ENCODE measurements around the gene EPM2A. TPM values are rescaled to one million over a fixed set of nuclear protein-coding genes. Genes with fewer than 3 reads are reported as not detected.

The EPM2A gene
- total RNA-seq, 1 experiment from 2014 or later = 6.4 TPM

GRCh38 chr6:145736661-145737144 is 1.4 kb upstream of the EPM2A start:
- peak overlapping the region; percentile 97 for H3K4me2 ChIP-seq (ENCODE audit: low read length)
- no peaks in the 10 kb centered on the region for H3K9me2 ChIP-seq (ENCODE audit: insufficient read depth)
- no peaks in the 10 kb centered on the region for H3K27me3 ChIP-seq (ENCODE audit: insufficient read depth, low read length)
- no peak for DNase-seq (ENCODE audit: low read depth, low spot score)
- H3K4me3 ChIP-seq (replicated peaks in 1 of 2; ENCODE audit: low read depth in 1 of 2, low read length in 2 of 2) = peak overlapping the region in 1 of 2 experiments; percentile 69; a peak in 1 of 4 replicates
- no peak overlapping the region for H3K9ac ChIP-seq (ENCODE audit: low read length)
- H2AFZ ChIP-seq (ENCODE audit: low read depth, low read length, poor library complexity, severe bottlenecking) = no peak overlapping the region
- BruUV-seq (replicated peaks) = no TSS peak
- no peaks in the 10 kb centered on the region for H3K36me3 ChIP-seq (ENCODE audit: control insufficient read depth in 1 of 2, insufficient read depth in 2 of 2, low read length in 2 of 2)
- TF ChIP-seq ATF3 (IDR thresholded peaks at IDR 0.05) (no peak), FOSL1 (IDR thresholded peaks at IDR 0.05; ENCODE audit: low read depth) (no peak), RAD21 (IDR thresholded peaks at IDR 0.05; ENCODE audit: low read depth) (no peak), EGR1 (IDR thresholded peaks at IDR 0.05; ENCODE audit: low read depth) (no peak), CBX3 (IDR thresholded peaks at IDR 0.05; ENCODE audit: low read depth) (no peak), CTCF (IDR thresholded peaks at IDR 0.05 in 2 of 3, conservative IDR thresholded peaks at IDR 0.05 in 1 of 3; ENCODE audit: borderline replicate concordance in 1 of 3, insufficient read depth in 1 of 3, low read depth in 2 of 3, low read length in 2 of 3) (no peak), MAX (IDR thresholded peaks at IDR 0.05) (no peak), REST (IDR thresholded peaks at IDR 0.05; ENCODE audit: low read depth) (no peak), ELF1 (IDR thresholded peaks at IDR 0.05; ENCODE audit: borderline replicate concordance, low read depth) (no peak), EZH2 (IDR thresholded peaks at IDR 0.05) (no peak), TCF7L2 (IDR thresholded peaks at IDR 0.05; ENCODE audit: borderline replicate concordance, extremely low read depth, insufficient read depth, insufficient read length) (no peak), EZH2phosphoT487 (IDR thresholded peaks at IDR 0.05; ENCODE audit: borderline replicate concordance) (no peak), ZFX (IDR thresholded peaks at IDR 0.05) (no peak), ZBTB33 (IDR thresholded peaks at IDR 0.05; ENCODE audit: extremely low read depth, insufficient replicate concordance, low read length) (no peak), SRF (IDR thresholded peaks at IDR 0.05; ENCODE audit: low read depth) (no peak), SIN3A (IDR thresholded peaks at IDR 0.05; ENCODE audit: low read depth) (no peak)
- CTCF ChIA-PET = no interaction called here
- H3K79me2 ChIP-seq (ENCODE audit: insufficient read depth, low read length) = no peaks in the 10 kb centered on the region
- RAD21 ChIA-PET (ENCODE audit: low non-redundant PET in 1 of 2, low total read pairs in 2 of 2, uncharacterized antibody in 2 of 2, unreplicated experiment in 2 of 2) = no interaction called here
- H3K9me3 ChIP-seq (ENCODE audit: control insufficient read depth in 1 of 2, insufficient read depth in 1 of 2, low read depth in 1 of 2, low read length in 2 of 2) = no peaks in the 10 kb centered on the region
- peaks cover 10 to 22% of the 10 kb centered on the region in 2 experiments for H3K4me1 ChIP-seq (ENCODE audit: control insufficient read depth in 1 of 2, insufficient read depth in 2 of 2, low read length in 2 of 2)
- intact Hi-C loops (cut with micrococcal nuclease) = loop anchor here (10.0 kb wide), 1 partner anchor 228 kb away; the partner anchor contains the start of gene SHPRH
- POLR2A ChIA-PET = interaction anchor here (0.7 kb wide), 1 partner anchor 1176 kb away, joined by 4 read pairs; no protein-coding TSS in a partner anchor
- H3K27ac ChIP-seq (ENCODE audit: low read depth, low read length) = no peak overlapping the region; the same call in 1 of the 2 replicates
- ATAC-seq = no peak
- no peaks in the 10 kb centered on the region for H4K20me1 ChIP-seq (ENCODE audit: insufficient read depth)
